Vagina (tissue), 2 donors: ENCODE results near the gene DNAJC16. TPM values are rescaled to one million over a fixed set of nuclear protein-coding genes. Genes with fewer than 3 reads are reported as not detected.

Experiments
- DNase-seq, 2 donors: peaks; one replicate each; pipeline ENCODE4 v3.0.0-alpha.2; 2017; ENCODE audit errors: extremely low spot score in 2 of 2
- H3K27ac ChIP-seq: fragments of 200-600 bp; sonication (generic); one replicate; pipeline ENCODE4 v1.5.1; 2019
- H3K27me3 ChIP-seq: fragments of 200-600 bp; sonication (generic); one replicate; pipeline ENCODE4 v1.5.1; 2019
- H3K36me3 ChIP-seq, 2 donors: fragments of 200-600 bp; sonication (generic); one replicate each; pipeline ENCODE4 v1.5.1; 2017 to 2019
- H3K4me1 ChIP-seq: fragments of 200-600 bp; sonication (generic); one replicate; pipeline ENCODE4 v1.5.1; 2019
- H3K4me3 ChIP-seq, 2 donors: fragments of 200-600 bp; sonication (generic); 1 replicate in 1 of 2; 2 replicates in 1 of 2; pipeline ENCODE4 v1.5.1; 2016 to 2019
- H3K9me3 ChIP-seq: fragments of 200-600 bp; sonication (generic); one replicate; pipeline ENCODE4 v1.5.1; 2019
- POLR2A ChIP-seq, 2 donors: fragments of 450-650 bp; IDR thresholded peaks; one replicate each; pipeline ENCODE4 v1.6.1; 2017; ENCODE audit warnings: antibody characterized with exemption in 2 of 2, mild to moderate bottlenecking in 2 of 2, moderate library complexity in 2 of 2
- POLR2AphosphoS5 ChIP-seq, 2 donors: sonication (generic); formaldehyde crosslinking; IDR thresholded peaks; one replicate each; pipeline ENCODE4 v1.9.0; 2017; ENCODE audit warnings: antibody characterized with exemption in 2 of 2, mild to moderate bottlenecking in 2 of 2, low read depth in 1 of 2; ENCODE audit not compliant: insufficient read depth in 1 of 2
- intact Hi-C: fragments of 100-400 bp; cut with DNase I; formaldehyde crosslinking; loops from one replicate; pipeline ENCODE4 v1.15.1; 2023
- total RNA-seq: library from RNA; depleted of rRNA; stranded (reverse); fragments of >200 nt; gene quantifications from one replicate; pipeline ENCODE4 v1.2.3, GENCODE V29; 2016
- TF ChIP-seq, protein P1 (sequence below), 3 experiments: fragments of 450-650 bp in 2 of 3; fragments of 200-600 bp in 1 of 3; sonication (generic) in 1 of 3; IDR thresholded peaks; one replicate each; pipeline ENCODE4 v1.5.1; 2017 to 2019; ENCODE audit warnings: antibody characterized with exemption in 3 of 3, mild to moderate bottlenecking in 2 of 3, moderate library complexity in 2 of 3

DNAJC16 gene
- total RNA-seq, 1 donor from 2014 or later, result 29.5 TPM

- no peaks in the 10 kb centered on the region for H3K36me3 ChIP-seq
- TF ChIP-seq, protein P1, sequence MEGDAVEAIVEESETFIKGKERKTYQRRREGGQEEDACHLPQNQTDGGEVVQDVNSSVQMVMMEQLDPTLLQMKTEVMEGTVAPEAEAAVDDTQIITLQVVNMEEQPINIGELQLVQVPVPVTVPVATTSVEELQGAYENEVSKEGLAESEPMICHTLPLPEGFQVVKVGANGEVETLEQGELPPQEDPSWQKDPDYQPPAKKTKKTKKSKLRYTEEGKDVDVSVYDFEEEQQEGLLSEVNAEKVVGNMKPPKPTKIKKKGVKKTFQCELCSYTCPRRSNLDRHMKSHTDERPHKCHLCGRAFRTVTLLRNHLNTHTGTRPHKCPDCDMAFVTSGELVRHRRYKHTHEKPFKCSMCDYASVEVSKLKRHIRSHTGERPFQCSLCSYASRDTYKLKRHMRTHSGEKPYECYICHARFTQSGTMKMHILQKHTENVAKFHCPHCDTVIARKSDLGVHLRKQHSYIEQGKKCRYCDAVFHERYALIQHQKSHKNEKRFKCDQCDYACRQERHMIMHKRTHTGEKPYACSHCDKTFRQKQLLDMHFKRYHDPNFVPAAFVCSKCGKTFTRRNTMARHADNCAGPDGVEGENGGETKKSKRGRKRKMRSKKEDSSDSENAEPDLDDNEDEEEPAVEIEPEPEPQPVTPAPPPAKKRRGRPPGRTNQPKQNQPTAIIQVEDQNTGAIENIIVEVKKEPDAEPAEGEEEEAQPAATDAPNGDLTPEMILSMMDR (IDR thresholded peaks at IDR 0.05), result no peak
- TF ChIP-seq POLR2A (IDR thresholded peaks at IDR 0.05), result no peak
- TF ChIP-seq POLR2AphosphoS5 (IDR thresholded peaks at IDR 0.05; ENCODE audit: insufficient read depth in 1 of 2, low read depth in 1 of 2), result no peak
- peaks cover 28% of the 10 kb centered on the region for H3K4me1 ChIP-seq
- intact Hi-C loops, result no loop called here
- no peak overlapping the region for H3K27ac ChIP-seq
- H3K27me3 ChIP-seq, result no peaks in the 10 kb centered on the region
- DNase-seq, result no peak
- no peaks in the 10 kb centered on the region for H3K9me3 ChIP-seq
- no peak overlapping the region for H3K4me3 ChIP-seq
These were observed 4.1 kb upstream of the DNAJC16 start for GRCh38 chr1:15522551-15522950.

GRCh38 chr1:15523104-15524020 lies 3.3 kb upstream of the DNAJC16 start:
- no peak for DNase-seq
- Histone ChIP-seq H3K36me3 (no peaks in the 10 kb centered on the region), H3K27ac (peak overlapping the region; percentile 94), H3K9me3 (no peaks in the 10 kb centered on the region), H3K27me3 (no peaks in the 10 kb centered on the region), H3K4me3 (peak overlapping the region; percentile 72 to 83), H3K4me1 (peaks cover 36% of the 10 kb centered on the region)
- intact Hi-C loops, result no loop called here
- no peak for TF ChIP-seq POLR2A (IDR thresholded peaks at IDR 0.05)
- TF ChIP-seq, protein P1 (IDR thresholded peaks at IDR 0.05), result no peak
- no peak for TF ChIP-seq POLR2AphosphoS5 (IDR thresholded peaks at IDR 0.05; ENCODE audit: insufficient read depth in 1 of 2, low read depth in 1 of 2)

DNA sequence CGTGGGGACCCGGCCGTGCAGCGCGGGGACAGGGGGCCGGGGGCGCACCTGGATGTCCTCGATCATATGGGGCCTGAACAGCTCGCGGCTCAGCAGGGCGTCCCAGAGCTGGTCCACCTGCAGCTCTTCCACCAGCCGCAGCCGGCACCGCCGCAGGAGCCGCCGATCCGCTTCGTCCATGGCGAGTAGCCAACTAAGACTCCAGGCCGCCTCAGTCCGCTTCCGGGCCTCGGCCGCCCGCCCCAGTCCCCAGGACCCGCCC lies 2.7 kb upstream of the DNAJC16 start, which contains the start of gene CASP9:
Gene CASP9, minus strand, starts transcription at position 195 of the 262 bp plus-strand sequence. Its CDS starts 15 bp downstream, at position 180.
- Histone ChIP-seq H3K9me3 (no peaks in the 10 kb centered on the region), H3K27ac (peak within 1 kb of the TSS; percentile 94), H3K4me1 (peaks cover 36% of the 10 kb centered on the region), H3K36me3 (no peaks in the 10 kb centered on the region), H3K27me3 (no peaks in the 10 kb centered on the region), H3K4me3 (peak within 1 kb of the TSS; percentile 83 to 99)
- TF ChIP-seq POLR2AphosphoS5 (IDR thresholded peaks at IDR 0.05; ENCODE audit: insufficient read depth in 1 of 2, low read depth in 1 of 2), result peak in 1 of 2 donors; percentile 64
- TF ChIP-seq, protein P1 (IDR thresholded peaks at IDR 0.05), result no peak
- intact Hi-C loops, result no loop called here
- DNase-seq, result no peak

DNA sequence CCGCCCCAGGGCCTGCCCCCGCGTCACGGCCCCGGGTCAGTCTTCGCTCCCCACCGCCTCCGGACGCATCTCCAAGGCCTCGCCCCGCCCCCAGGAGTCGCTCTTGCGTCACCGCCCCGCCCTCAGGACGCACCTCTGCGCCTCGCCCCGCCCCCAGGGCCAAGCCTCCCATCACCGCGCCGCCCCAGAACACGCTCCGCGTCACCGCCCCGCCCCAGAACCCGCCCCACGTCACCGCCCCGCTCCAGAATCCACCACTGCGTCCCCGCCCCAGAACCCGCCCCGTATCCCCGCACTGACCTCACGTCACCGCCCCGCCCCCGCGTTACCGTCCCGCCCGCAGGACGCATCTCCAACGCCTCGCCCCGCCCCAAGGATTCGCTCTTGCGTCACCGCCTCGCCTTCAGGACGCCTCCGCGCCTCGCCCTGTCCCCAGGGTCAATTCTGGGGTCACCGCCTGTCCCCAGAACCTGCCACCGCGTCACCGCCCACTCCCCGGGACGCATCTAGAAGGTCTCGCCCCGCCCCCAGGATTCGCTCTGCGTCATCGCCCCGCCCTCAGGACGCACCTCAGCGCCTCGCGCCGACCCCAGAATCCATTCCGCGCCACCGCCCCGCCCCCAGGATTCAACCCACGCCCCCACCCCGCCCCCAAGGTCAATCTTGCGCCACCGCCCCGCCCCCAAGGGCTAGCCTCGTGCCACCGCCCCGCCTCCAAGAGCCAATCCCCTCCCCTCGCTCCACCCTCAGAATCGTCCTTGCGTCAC lies 2.2 kb upstream of the DNAJC16 start:
- Histone ChIP-seq H3K4me1 (peaks cover 36% of the 10 kb centered on the region), H3K36me3 (no peaks in the 10 kb centered on the region), H3K27ac (peak overlapping the region; percentile 94), H3K4me3 (peak overlapping the region; percentile 83 to 99), H3K27me3 (no peaks in the 10 kb centered on the region), H3K9me3 (no peaks in the 10 kb centered on the region)
- TF ChIP-seq, protein P1 (IDR thresholded peaks at IDR 0.05), result no peak
- no peak for TF ChIP-seq POLR2AphosphoS5 (IDR thresholded peaks at IDR 0.05; ENCODE audit: insufficient read depth in 1 of 2, low read depth in 1 of 2)
- TF ChIP-seq POLR2A (IDR thresholded peaks at IDR 0.05), result no peak
- intact Hi-C loops, result no loop called here
- DNase-seq, result peak; percentile 99 to 100
